Activated CD8-positive, alpha-beta memory T cell treated with anti-CD3 and anti-CD28 coated beads, Interleukin-2, amount 50 U/mL, for 24 hours (primary cell): Measurements from ENCODE around the gene TTLL4.

ENCODE experiments used
- DNase-seq: peaks from one replicate; pipeline ENCODE4 v3.0.0-alpha.2; 2020; ENCODE audit errors: extremely low read depth

TTLL4 gene

DNA sequence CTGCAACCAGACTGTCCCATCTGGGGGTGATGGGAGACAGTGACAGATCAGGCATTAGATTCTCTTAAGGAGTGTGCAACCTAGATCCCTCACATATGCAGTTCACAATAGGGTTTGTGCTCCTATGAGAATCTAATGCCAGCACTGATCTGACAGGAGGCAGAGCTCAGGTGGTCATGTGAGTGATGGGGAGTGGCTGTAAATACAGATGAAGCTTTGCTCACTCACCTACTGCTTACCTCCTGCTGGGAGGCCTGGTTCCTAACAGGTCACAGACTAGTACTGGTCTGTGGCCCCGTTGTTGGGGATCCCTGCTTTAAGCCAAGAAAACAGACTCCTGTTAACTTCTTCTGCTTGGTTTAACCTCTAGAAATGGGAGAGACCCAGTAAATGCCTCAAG lies 74.5 kb downstream of the TTLL4 start:
- no peak for DNase-seq

DNA sequence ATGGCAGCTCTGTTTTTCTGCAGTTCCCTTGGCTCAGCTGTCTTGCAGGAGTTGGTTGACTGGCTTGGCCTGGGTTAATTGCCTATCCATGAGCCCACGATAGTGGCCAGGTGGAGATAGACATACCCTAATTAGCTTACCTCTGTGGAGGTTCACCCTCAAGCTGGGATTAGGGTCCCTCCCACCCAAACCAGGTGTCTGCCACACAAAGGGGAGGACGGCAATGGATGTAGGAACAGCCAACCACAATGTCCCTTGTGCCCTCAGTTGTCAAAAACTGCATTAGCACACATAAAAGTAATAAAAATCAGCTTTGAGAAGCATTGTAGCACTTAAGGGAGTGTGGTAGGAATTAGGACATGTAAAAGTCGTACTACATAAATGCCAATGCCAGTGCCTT lies 75.5 kb downstream of the TTLL4 start:
- no peak for DNase-seq

DNA sequence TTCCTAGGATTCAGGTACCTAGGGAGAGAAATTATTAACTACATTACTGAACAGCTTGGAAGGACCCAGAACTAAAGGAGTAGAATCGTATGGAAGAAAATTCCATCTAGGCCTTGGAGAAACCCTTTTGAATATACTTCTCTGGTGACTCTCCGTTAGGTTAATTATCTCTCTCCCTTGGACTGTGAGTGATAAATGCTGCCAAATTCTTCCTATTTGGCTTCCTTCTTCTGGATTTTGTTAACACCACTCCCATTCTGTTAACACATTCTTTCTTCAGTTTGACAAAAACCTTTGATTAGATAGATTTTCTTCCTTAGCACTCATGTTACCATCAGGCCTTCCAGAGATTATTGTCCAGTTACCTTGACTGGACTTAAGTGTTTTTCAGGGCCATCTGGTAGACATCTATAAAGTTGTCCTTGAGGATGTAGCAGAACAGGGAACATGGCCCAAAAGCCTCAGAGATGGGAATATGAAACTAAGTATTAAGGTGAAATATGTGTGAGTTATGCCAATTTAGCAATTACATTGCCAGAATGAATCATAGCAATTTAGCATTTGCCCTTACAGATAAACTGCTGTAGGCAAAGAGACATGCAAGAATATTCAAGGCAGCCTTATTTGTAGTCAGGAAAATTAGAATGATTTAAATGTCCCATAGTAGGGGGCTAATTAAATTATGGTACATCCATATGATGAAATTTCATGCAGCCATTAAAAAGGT lies 78.1 kb downstream of the TTLL4 start:
- DNase-seq, result no peak

DNA sequence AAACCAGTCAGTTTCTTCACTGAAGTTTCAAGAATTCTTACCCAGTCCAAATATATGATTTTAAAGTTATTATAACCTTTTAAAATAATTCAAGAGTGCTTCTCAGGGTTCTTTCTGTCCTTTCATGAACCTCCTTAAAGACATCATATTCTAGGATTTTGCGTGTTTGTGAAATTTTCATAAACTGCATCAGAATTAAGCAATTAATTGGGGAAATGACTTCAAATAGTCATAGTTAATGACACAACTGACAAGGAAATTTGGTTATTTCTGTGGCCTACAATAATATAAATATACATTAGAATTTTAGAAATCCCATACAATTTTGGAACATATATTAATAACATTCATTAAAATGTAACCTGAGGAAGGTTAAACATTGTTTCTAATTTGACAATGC lies 81.8 kb downstream of the TTLL4 start:
- no peak for DNase-seq

DNA sequence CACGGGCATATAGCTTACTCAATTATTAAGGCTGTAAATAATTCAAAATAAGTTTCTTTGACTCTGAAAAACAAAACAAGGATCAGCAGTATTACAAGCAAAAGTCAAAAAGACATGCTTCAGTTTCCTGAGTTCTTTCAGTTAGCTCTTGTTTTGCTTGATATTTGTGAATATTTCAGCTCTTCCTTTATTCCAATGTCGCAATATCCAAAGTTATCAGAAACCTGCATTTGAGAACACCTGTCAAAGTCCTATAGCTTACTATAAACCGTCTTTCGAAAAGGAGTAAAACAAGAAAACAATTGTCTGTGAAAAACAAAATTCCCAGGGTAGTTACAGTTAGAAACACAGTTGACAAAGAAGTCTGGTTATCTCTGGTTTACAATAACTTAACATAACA lies 86.1 kb downstream of the TTLL4 start:
- DNase-seq, result no peak

DNA sequence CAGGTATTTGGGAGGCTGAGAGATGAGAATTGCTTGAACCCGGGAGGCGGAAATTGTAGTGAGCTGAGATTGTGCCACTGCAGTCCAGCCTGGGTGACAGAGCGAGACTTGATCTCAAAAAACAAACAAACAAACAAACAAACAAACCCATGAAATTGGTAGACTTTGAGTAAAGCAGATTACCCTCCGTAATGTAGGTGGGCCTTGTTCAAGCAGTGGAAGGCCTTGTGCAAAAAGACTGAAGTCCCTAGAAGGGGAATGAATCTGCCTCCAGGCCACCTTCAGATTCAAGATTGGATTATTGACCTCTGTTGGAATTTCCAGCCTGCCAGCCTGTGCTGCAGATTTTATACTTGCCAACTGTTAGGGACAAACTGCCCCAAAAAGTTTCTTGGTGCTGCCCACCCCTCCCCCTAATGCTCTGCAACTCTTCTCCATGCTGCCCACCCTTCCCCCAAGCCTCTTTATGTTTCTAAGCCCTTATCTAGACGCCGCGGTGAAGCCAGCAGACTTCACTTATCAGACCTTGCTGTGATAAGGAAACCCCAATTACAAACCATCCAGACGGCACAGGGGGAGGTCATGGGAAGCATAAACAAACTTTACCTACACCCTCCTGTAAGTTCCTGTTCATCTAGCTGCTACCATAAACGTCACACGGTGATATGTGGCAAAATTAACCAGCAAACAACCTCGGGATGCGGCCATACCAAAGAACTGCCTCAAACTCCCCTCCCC lies 88.3 kb downstream of the TTLL4 start:
- DNase-seq, result no peak

DNA sequence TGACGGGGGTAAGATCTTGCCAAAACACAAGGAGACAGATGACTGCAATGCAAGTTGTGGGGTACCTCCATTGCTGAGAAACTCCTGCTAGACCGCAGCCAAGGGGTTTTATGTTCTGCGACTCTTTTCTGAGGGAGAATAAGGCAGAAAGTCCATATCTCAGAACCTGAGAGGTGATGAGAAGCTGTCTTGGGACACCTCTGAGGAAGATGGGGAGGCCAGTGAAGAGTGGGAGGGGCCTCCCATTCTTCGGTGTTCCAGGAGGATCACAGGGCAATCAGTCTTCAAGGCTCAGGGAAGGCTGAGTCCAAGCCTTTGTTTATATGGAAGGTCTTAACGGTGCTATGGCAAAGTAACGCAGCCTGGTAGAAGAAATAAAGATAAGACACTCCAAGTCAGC lies 89.4 kb downstream of the TTLL4 start:
- DNase-seq, result no peak

DNA sequence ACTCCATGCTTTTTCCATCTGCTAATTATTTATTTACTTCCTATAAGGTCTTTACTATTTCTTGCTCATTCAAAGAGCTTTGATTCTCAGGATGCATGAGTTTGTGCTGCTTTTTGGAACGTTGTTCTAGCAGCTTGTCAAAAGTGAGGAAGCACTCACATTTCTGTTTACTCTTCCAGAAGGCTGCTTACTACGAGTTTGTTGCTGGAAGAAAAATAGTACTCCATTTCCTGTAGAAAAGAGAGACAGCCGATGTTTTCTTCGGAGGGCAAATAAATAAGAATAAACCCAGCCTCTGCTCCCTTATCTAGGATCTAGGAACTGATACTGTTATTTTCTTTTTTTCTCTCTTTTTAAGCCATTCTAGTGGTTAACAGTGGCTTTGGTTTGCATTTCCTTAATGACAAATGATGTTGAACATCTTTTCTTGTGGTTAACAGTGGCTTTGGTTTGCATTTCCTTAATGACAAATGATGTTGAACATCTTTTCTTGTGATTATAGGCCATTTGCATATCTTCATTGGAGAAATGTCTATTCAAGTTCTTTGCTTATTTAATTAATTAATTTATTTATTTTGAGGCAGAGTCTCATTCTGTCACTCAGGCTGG lies 91.9 kb downstream of the TTLL4 start:
- no peak for DNase-seq

DNA sequence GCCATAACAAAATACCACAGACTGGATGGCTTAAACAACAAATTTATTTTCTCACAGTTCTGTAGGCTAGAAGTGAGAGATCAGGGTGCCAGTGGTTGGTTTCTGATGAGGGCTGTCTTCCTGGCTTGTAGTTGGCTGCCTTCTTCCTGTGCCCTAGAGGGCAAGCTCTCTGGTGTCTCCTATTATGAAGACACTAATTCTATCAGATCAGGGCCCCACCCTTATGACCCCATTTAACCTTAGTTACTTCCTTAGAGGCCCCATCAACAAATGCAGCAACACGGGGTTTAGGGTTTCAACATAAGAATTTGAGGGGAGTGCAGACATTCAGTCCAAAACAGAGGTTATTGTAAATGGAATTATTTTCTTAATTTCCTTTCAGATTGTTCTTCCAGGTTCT lies 94.2 kb downstream of the TTLL4 start:
- no peak for DNase-seq
